ENCODE results near the gene CDH5. TPM values are rescaled to one million over a fixed set of nuclear protein-coding genes. Genes with fewer than 3 reads are reported as not detected.

The CDH5 gene
- total RNA-seq, 1 experiment from 2014 or later = 0.25 TPM

- no peak for TF ChIP-seq CTCF (IDR thresholded peaks at IDR 0.05; ENCODE audit: insufficient read depth in 1 of 2, low read depth in 1 of 2, low read length in 1 of 2, severe bottlenecking in 1 of 2, unreplicated experiment in 1 of 2)
- ChIA-PET CTCF (interaction anchor here (0.7 to 1.1 kb wide), 3 partner anchors 13 to 380 kb away, joined by 3 read pairs; no protein-coding TSS in a partner anchor), POLR2A (no interaction called here)
- H3K4me1 ChIP-seq = no peaks in the 10 kb centered on the region
- no peaks in the 10 kb centered on the region for H3K9me3 Mint-ChIP-seq (ENCODE audit: unreplicated experiment)
- no peaks in the 10 kb centered on the region for H3K27me3 ChIP-seq (replicated peaks; ENCODE audit: control insufficient read depth, insufficient read depth, low read length)
- H3K27ac Mint-ChIP-seq (ENCODE audit: unreplicated experiment) = no peak overlapping the region
- no peaks in the 10 kb centered on the region for H3K27me3 Mint-ChIP-seq (ENCODE audit: insufficient read depth, unreplicated experiment)
- no peaks in the 10 kb centered on the region for H3K4me1 Mint-ChIP-seq (ENCODE audit: low read depth, unreplicated experiment)
- no peak overlapping the region for H3K4me3 ChIP-seq (ENCODE audit: low read depth, low read length)
- BruUV-seq (replicated peaks) = no TSS peak
- H3K36me3 ChIP-seq (ENCODE audit: control insufficient read depth, insufficient read depth, low read length) = no peaks in the 10 kb centered on the region
- H3K4me3 Mint-ChIP-seq (ENCODE audit: unreplicated experiment) = no peak overlapping the region
- H3K9me3 ChIP-seq = no peaks in the 10 kb centered on the region
- DNase-seq = peak in 1 of 2 experiments; percentile 23
- no peaks in the 10 kb centered on the region for H3K36me3 Mint-ChIP-seq (ENCODE audit: insufficient read depth, unreplicated experiment)
- intact Hi-C loops (cut with micrococcal nuclease; ENCODE audit: unreplicated experiment) = no loop called here
Observed at GRCh38 chr16:66372078-66372897, 5.8 kb downstream of the CDH5 start.

- Mint-ChIP-seq H3K4me3 (ENCODE audit: unreplicated experiment) (no peak overlapping the region), H3K27ac (ENCODE audit: unreplicated experiment) (no peak overlapping the region), H3K9me3 (ENCODE audit: unreplicated experiment) (no peaks in the 10 kb centered on the region), H3K27me3 (ENCODE audit: insufficient read depth, unreplicated experiment) (no peaks in the 10 kb centered on the region), H3K36me3 (ENCODE audit: insufficient read depth, unreplicated experiment) (no peaks in the 10 kb centered on the region), H3K4me1 (ENCODE audit: low read depth, unreplicated experiment) (no peaks in the 10 kb centered on the region)
- CTCF ChIA-PET = no interaction called here
- POLR2A ChIA-PET = no interaction called here
- intact Hi-C loops (cut with micrococcal nuclease; ENCODE audit: unreplicated experiment) = no loop called here
- Histone ChIP-seq H3K9me3 (no peaks in the 10 kb centered on the region), H3K27me3 (replicated peaks; ENCODE audit: control insufficient read depth, insufficient read depth, low read length) (no peaks in the 10 kb centered on the region), H3K36me3 (ENCODE audit: control insufficient read depth, insufficient read depth, low read length) (no peaks in the 10 kb centered on the region), H3K4me1 (no peaks in the 10 kb centered on the region), H3K4me3 (ENCODE audit: low read depth, low read length) (no peak overlapping the region)
- DNase-seq = peak in 1 of 2 experiments; percentile 26
- TF ChIP-seq CTCF (IDR thresholded peaks at IDR 0.05; ENCODE audit: insufficient read depth in 1 of 2, low read depth in 1 of 2, low read length in 1 of 2, severe bottlenecking in 1 of 2, unreplicated experiment in 1 of 2) = no peak
- no TSS peak for BruUV-seq (replicated peaks)
Observed at GRCh38 chr16:66372898-66373155, 6.3 kb downstream of the CDH5 start.

- no TSS peak for BruUV-seq (replicated peaks)
- Histone ChIP-seq H3K27me3 (replicated peaks; ENCODE audit: control insufficient read depth, insufficient read depth, low read length) (no peaks in the 10 kb centered on the region), H3K36me3 (ENCODE audit: control insufficient read depth, insufficient read depth, low read length) (no peaks in the 10 kb centered on the region), H3K9me3 (no peaks in the 10 kb centered on the region), H3K4me1 (peaks cover 4% of the 10 kb centered on the region), H3K4me3 (ENCODE audit: low read depth, low read length) (no peak overlapping the region)
- Mint-ChIP-seq H3K36me3 (ENCODE audit: insufficient read depth, unreplicated experiment) (no peaks in the 10 kb centered on the region), H3K27me3 (ENCODE audit: insufficient read depth, unreplicated experiment) (no peaks in the 10 kb centered on the region), H3K4me1 (ENCODE audit: low read depth, unreplicated experiment) (peaks cover 3% of the 10 kb centered on the region), H3K9me3 (ENCODE audit: unreplicated experiment) (no peaks in the 10 kb centered on the region), H3K4me3 (ENCODE audit: unreplicated experiment) (no peak overlapping the region), H3K27ac (ENCODE audit: unreplicated experiment) (no peak overlapping the region)
- DNase-seq = no peak
- TF ChIP-seq CTCF (IDR thresholded peaks at IDR 0.05; ENCODE audit: insufficient read depth in 1 of 2, low read depth in 1 of 2, low read length in 1 of 2, severe bottlenecking in 1 of 2, unreplicated experiment in 1 of 2) = no peak
- intact Hi-C loops (cut with micrococcal nuclease; ENCODE audit: unreplicated experiment) = no loop called here
- ChIA-PET POLR2A (no interaction called here), CTCF (no interaction called here)
Observed at GRCh38 chr16:66373667-66374066, 7.2 kb downstream of the CDH5 start.
